Measurements from ENCODE around the gene DDIT4L.
"Not testable (repeated sequence)": the region's sequence is repeated elsewhere in the genome, so short reads cannot be mapped to it uniquely, and the experiment has no call there.

DDIT4L gene

DNA sequence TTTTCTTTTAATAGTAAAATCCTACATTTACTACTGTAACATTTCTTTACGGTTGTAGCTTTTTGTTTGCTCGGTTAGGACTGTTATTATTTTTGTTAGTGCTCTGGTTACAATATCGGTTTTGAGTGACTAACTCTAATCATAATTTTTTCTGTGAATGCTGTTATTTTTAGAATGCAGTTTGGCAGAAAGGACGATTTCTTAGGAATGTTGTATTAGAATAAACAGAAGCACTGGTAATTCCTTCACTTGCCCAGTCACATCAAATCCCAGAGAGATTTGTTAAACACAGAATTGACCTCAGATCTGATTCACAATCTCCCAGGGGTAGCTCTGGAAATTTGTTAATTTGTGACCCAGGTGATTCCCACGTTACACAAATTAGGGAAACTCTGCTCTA lies 21.7 kb downstream of the DDIT4L start:
- no peaks in the 10 kb centered on the region for H3K9me3 ChIP-seq (ENCODE audit: control insufficient read depth in 1 of 2, low read length in 2 of 2)
- H3K36me3 ChIP-seq (ENCODE audit: control insufficient read depth in 1 of 2, insufficient read depth in 2 of 2, low read length in 2 of 2) = no peaks in the 10 kb centered on the region
- no peaks in the 10 kb centered on the region for H3K4me1 ChIP-seq (ENCODE audit: control insufficient read depth in 1 of 2, insufficient read depth in 2 of 2, low read length in 2 of 2)
- no peaks in the 10 kb centered on the region for H3K27me3 ChIP-seq (ENCODE audit: control insufficient read depth in 1 of 2, insufficient read depth in 2 of 2, low read length in 2 of 2)
- H3K9ac ChIP-seq (ENCODE audit: low read depth in 1 of 2, low read length in 2 of 2) = no peak overlapping the region
- no peak overlapping the region for H3K27ac ChIP-seq (ENCODE audit: low read depth, low read length)
- no peak overlapping the region for H3K4me3 ChIP-seq (ENCODE audit: low read depth in 1 of 2, low read length in 2 of 2)

DNA sequence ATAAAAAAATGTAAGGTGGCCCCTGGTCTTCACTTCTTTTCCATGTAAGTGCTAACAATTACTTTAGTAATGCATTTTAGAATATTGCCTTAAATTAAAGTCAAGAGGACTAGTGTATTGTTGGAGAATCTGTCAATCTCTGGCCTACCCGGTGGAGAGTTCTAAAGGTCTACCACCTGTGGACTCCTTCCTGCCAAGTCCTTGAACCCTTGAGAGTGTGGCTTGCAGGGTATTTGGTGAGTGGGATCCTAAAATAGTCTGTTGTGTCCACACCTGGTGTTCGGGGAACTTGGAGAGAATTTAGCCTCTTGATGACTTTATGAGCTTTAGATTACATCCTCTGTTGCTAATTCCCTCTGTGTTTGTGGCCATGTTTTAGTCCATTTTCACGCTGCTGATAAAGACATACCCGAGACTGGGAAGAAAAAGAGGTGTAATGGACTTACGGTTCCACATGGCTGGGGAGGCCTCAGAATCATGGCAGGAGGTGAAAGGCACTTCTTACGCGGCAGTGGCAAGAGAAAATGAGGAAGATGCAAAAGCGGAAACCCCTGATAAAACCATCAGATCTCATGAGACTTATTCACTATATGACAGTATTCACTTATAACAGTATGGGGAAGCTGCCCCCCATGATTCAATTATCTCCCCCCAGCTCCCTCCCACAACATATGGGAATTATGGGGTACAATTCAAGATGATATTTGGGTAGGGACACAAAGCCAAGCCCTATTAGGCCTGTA lies 23.8 kb downstream of the DDIT4L start:
- no peaks in the 10 kb centered on the region for H3K36me3 ChIP-seq (ENCODE audit: control insufficient read depth in 1 of 2, insufficient read depth in 2 of 2, low read length in 2 of 2)
- no peak overlapping the region for H3K9ac ChIP-seq (ENCODE audit: low read depth in 1 of 2, low read length in 2 of 2)
- H3K27ac ChIP-seq (ENCODE audit: low read depth, low read length) = no peak overlapping the region
- H3K4me1 ChIP-seq (ENCODE audit: control insufficient read depth in 1 of 2, insufficient read depth in 2 of 2, low read length in 2 of 2) = no peaks in the 10 kb centered on the region
- peaks cover 4 to 9% of the 10 kb centered on the region in 2 donors for H3K9me3 ChIP-seq (ENCODE audit: control insufficient read depth in 1 of 2, low read length in 2 of 2)
- no peak overlapping the region for H3K4me3 ChIP-seq (ENCODE audit: low read depth in 1 of 2, low read length in 2 of 2)
- H3K27me3 ChIP-seq (ENCODE audit: control insufficient read depth in 1 of 2, insufficient read depth in 2 of 2, low read length in 2 of 2) = no peaks in the 10 kb centered on the region

DNA sequence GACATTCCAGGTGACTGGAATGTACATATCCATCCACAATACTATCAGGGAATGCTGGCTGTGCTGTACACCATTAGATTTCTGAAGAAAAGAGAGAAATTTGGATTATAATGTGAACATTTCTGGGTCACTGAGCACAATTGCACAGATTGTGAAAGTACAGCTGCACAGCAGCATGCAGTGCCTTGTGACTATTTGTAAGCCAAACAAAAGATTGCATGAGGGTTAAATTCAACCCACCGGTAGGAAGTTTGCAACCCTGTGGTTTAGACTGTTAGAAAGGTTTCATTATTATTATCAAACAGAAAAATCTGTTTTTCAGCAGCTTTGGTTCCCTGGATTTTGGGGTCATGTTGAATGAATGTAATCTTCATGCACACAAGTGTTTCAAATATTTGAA lies 24.5 kb downstream of the DDIT4L start:
- no peak overlapping the region for H3K4me3 ChIP-seq (ENCODE audit: low read depth in 1 of 2, low read length in 2 of 2)
- H3K27me3 ChIP-seq (ENCODE audit: control insufficient read depth in 1 of 2, insufficient read depth in 2 of 2, low read length in 2 of 2) = no peaks in the 10 kb centered on the region
- H3K9ac ChIP-seq (ENCODE audit: low read depth in 1 of 2, low read length in 2 of 2) = no peak overlapping the region
- H3K9me3 ChIP-seq (ENCODE audit: control insufficient read depth in 1 of 2, low read length in 2 of 2) = peaks cover 4 to 11% of the 10 kb centered on the region in 2 donors
- no peaks in the 10 kb centered on the region for H3K36me3 ChIP-seq (ENCODE audit: control insufficient read depth in 1 of 2, insufficient read depth in 2 of 2, low read length in 2 of 2)
- no peaks in the 10 kb centered on the region for H3K4me1 ChIP-seq (ENCODE audit: control insufficient read depth in 1 of 2, insufficient read depth in 2 of 2, low read length in 2 of 2)
- no peak overlapping the region for H3K27ac ChIP-seq (ENCODE audit: low read depth, low read length)

DNA sequence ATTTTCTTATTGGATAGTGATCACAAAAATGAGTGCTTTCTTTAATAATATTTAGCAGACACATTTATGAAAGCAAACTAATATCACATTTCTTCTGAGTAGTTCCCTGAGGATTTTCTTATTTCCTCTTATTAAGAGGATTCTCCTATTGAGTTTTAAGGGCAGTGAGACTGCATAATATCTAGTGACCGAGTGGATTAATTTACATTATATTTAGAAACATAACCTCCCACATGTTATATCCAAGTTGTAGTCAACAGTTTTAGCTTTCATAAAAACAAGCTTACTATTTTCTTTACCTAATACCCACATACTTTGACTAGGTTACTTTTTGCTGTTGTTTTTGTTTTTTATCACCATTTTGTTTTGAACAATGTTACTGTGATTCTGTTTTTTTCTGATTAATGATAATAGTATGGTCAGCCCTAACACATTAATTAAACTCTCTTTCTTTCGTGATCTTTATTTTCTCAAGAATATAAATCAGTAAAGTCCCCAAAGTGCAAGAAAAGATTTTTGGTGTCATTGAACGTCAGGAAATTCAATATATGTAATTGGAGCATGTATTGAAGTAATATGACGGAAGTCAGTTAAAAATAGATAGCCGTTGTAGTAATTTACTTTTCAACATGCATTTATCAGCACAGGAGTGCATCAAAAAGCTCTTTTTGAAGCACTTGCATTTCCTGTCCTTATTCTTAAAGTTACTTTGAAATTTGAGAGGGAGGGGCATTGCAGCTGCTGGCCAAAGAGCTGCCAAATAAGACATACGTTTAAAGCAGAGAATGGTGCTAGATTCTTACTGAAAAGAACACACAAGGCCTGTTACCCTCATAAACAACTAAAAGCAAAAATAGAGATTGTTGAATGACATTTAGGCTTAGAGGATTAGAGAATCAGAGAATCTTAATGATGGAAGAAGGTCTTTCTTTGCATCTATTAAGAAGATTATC lies 25.2 kb downstream of the DDIT4L start:
- H3K4me1 ChIP-seq (ENCODE audit: control insufficient read depth in 1 of 2, insufficient read depth in 2 of 2, low read length in 2 of 2) = no peaks in the 10 kb centered on the region
- H3K4me3 ChIP-seq (ENCODE audit: low read depth in 1 of 2, low read length in 2 of 2) = no peak overlapping the region
- no peak overlapping the region for H3K27ac ChIP-seq (ENCODE audit: low read depth, low read length)
- H3K9me3 ChIP-seq (ENCODE audit: control insufficient read depth in 1 of 2, low read length in 2 of 2) = peaks cover 4 to 11% of the 10 kb centered on the region in 2 donors
- no peak overlapping the region for H3K9ac ChIP-seq (ENCODE audit: low read depth in 1 of 2, low read length in 2 of 2)
- H3K27me3 ChIP-seq (ENCODE audit: control insufficient read depth in 1 of 2, insufficient read depth in 2 of 2, low read length in 2 of 2) = no peaks in the 10 kb centered on the region
- no peaks in the 10 kb centered on the region for H3K36me3 ChIP-seq (ENCODE audit: control insufficient read depth in 1 of 2, insufficient read depth in 2 of 2, low read length in 2 of 2)

DNA sequence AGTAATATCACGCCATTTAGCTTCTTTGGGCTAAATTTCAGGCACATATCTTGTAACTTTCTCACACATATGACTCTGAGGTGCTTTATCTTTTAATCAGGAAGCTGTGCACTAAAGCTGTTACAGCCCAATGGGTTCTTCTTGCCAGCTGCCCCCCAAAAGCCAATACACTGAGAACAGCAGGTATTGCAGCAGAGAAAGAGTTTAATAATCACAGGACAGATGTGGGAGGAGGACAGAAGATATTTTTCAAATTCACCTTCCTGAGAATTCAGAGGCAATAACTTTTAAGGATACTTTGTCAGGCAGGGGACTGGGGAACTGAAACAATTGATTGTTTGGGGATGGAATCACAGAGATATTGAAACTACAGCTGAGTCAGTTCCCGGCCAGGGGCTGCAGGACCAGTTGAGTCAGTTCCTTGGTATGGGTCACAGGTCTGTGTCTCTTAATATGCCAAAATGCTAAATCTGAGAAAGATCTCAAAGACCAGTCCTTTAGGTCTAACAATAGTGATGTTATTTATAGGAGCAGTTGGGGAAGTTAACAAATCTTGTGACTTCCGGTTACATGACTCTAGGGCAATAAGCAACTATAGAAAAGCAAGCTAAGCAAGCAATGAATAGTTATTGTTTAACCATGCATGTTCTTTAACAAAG lies 28.1 kb downstream of the DDIT4L start:
- Histone ChIP-seq H3K4me3 (ENCODE audit: low read depth in 1 of 2, low read length in 2 of 2) (no peak overlapping the region), H3K27ac (ENCODE audit: low read depth, low read length) (no peak overlapping the region), H3K27me3 (ENCODE audit: control insufficient read depth in 1 of 2, insufficient read depth in 2 of 2, low read length in 2 of 2) (no peaks in the 10 kb centered on the region), H3K9ac (ENCODE audit: low read depth in 1 of 2, low read length in 2 of 2) (no peak overlapping the region), H3K4me1 (ENCODE audit: control insufficient read depth in 1 of 2, insufficient read depth in 2 of 2, low read length in 2 of 2) (no peaks in the 10 kb centered on the region), H3K9me3 (ENCODE audit: control insufficient read depth in 1 of 2, low read length in 2 of 2) (peaks cover 4 to 11% of the 10 kb centered on the region in 2 donors), H3K36me3 (ENCODE audit: control insufficient read depth in 1 of 2, insufficient read depth in 2 of 2, low read length in 2 of 2) (no peaks in the 10 kb centered on the region)

DNA sequence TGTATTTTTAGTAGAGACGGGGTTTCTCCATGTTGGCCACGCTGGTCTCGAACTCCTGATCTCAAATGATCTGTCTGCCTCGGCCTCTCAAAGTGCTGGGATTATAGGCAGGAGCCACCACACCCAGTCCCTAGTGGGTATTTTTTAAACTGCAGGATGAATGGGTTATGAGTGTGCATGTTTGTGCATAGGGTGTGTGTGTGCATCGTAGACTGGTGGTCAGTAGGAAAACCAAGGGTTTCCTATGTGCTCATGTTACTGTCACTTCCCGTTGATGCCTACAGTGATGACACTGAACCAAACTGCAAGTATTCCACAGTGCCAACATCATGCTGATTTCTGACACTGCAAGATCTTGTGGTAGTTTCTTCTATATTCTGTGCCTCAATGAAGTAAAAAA lies 41.1 kb downstream of the DDIT4L start:
- Histone ChIP-seq H3K9me3 (ENCODE audit: control insufficient read depth in 1 of 2, low read length in 2 of 2) (no peaks in the 10 kb centered on the region), H3K9ac (ENCODE audit: low read depth in 1 of 2, low read length in 2 of 2) (no peak overlapping the region), H3K27me3 (ENCODE audit: control insufficient read depth in 1 of 2, insufficient read depth in 2 of 2, low read length in 2 of 2) (no peaks in the 10 kb centered on the region), H3K4me1 (ENCODE audit: control insufficient read depth in 1 of 2, insufficient read depth in 2 of 2, low read length in 2 of 2) (no peaks in the 10 kb centered on the region), H3K27ac (ENCODE audit: low read depth, low read length) (no peak overlapping the region), H3K36me3 (ENCODE audit: control insufficient read depth in 1 of 2, insufficient read depth in 2 of 2, low read length in 2 of 2) (no peaks in the 10 kb centered on the region), H3K4me3 (ENCODE audit: low read depth in 1 of 2, low read length in 2 of 2) (no peak overlapping the region)

DNA sequence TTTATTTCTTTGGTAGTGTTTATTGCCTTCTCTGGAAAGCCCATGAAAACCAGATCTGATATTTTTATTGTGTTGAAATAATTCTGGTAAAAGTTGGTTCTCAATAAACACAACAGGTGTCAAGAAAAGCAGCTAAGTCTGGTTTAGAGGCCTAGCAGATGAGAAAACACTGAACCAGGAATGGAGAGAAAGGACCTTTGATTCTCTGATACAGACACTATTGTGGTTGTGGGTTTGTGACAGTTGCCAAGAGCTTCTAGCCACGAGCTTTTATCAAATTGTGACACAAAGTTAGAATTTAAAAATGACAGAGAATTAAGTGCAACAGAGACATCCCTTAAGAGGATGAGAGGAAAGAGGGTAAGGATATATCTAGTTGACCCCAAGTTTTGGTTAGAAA lies 42.6 kb downstream of the DDIT4L start:
- H3K4me1 ChIP-seq (ENCODE audit: control insufficient read depth in 1 of 2, insufficient read depth in 2 of 2, low read length in 2 of 2) = no peaks in the 10 kb centered on the region
- H3K27ac ChIP-seq (ENCODE audit: low read depth, low read length) = no peak overlapping the region
- no peaks in the 10 kb centered on the region for H3K36me3 ChIP-seq (ENCODE audit: control insufficient read depth in 1 of 2, insufficient read depth in 2 of 2, low read length in 2 of 2)
- H3K9ac ChIP-seq (ENCODE audit: low read depth in 1 of 2, low read length in 2 of 2) = no peak overlapping the region
- no peak overlapping the region for H3K4me3 ChIP-seq (ENCODE audit: low read depth in 1 of 2, low read length in 2 of 2)
- no peaks in the 10 kb centered on the region for H3K27me3 ChIP-seq (ENCODE audit: control insufficient read depth in 1 of 2, insufficient read depth in 2 of 2, low read length in 2 of 2)
- no peaks in the 10 kb centered on the region for H3K9me3 ChIP-seq (ENCODE audit: control insufficient read depth in 1 of 2, low read length in 2 of 2)

DNA sequence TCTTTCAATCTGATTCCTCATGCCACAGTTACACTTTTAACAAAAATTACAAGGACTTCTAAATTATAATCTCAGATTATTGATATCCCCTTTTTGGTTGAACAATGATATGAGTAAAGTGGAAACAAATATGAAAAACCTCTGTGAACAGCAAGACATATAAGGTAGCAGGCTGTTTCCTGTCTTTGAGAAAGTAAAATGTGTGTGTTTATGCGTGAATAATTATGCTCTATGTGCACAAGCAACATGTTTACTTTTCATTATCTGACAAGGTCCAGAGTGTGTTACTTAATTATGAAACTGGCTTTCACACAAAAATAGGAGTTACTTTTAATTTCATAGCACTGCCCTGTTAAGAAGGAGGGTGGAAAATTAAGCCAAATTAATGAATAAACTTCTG lies 43.1 kb downstream of the DDIT4L start:
- Histone ChIP-seq H3K27me3 (ENCODE audit: control insufficient read depth in 1 of 2, insufficient read depth in 2 of 2, low read length in 2 of 2) (no peaks in the 10 kb centered on the region), H3K27ac (ENCODE audit: low read depth, low read length) (no peak overlapping the region), H3K9ac (ENCODE audit: low read depth in 1 of 2, low read length in 2 of 2) (no peak overlapping the region), H3K4me3 (ENCODE audit: low read depth in 1 of 2, low read length in 2 of 2) (no peak overlapping the region), H3K9me3 (ENCODE audit: control insufficient read depth in 1 of 2, low read length in 2 of 2) (no peaks in the 10 kb centered on the region), H3K36me3 (ENCODE audit: control insufficient read depth in 1 of 2, insufficient read depth in 2 of 2, low read length in 2 of 2) (no peaks in the 10 kb centered on the region), H3K4me1 (ENCODE audit: control insufficient read depth in 1 of 2, insufficient read depth in 2 of 2, low read length in 2 of 2) (no peaks in the 10 kb centered on the region)

DNA sequence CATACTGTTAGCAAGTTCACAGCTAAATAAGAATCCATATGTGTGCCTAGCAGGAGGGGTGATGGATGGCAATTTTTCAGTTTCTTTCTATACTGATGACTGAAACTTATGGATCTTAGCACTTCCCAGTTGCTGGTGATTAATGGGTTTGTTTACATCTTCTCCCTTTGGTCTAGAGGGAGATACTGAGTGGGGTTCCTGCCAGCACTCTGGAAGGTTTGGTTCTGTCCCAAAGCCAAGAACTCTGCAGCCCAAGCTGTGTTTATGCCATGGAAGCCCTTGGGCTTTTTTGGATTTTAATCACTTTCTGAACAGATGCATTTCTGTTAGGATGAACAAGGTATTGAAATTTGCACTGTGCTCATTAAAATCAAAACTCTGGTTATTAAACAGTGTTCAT lies 43.5 kb downstream of the DDIT4L start:
- no peak overlapping the region for H3K27ac ChIP-seq (ENCODE audit: low read depth, low read length)
- H3K4me3 ChIP-seq (ENCODE audit: low read depth in 1 of 2, low read length in 2 of 2) = no peak overlapping the region
- H3K36me3 ChIP-seq (ENCODE audit: control insufficient read depth in 1 of 2, insufficient read depth in 2 of 2, low read length in 2 of 2) = no peaks in the 10 kb centered on the region
- no peaks in the 10 kb centered on the region for H3K9me3 ChIP-seq (ENCODE audit: control insufficient read depth in 1 of 2, low read length in 2 of 2)
- H3K4me1 ChIP-seq (ENCODE audit: control insufficient read depth in 1 of 2, insufficient read depth in 2 of 2, low read length in 2 of 2) = no peaks in the 10 kb centered on the region
- no peaks in the 10 kb centered on the region for H3K27me3 ChIP-seq (ENCODE audit: control insufficient read depth in 1 of 2, insufficient read depth in 2 of 2, low read length in 2 of 2)
- no peak overlapping the region for H3K9ac ChIP-seq (ENCODE audit: low read depth in 1 of 2, low read length in 2 of 2)

DNA sequence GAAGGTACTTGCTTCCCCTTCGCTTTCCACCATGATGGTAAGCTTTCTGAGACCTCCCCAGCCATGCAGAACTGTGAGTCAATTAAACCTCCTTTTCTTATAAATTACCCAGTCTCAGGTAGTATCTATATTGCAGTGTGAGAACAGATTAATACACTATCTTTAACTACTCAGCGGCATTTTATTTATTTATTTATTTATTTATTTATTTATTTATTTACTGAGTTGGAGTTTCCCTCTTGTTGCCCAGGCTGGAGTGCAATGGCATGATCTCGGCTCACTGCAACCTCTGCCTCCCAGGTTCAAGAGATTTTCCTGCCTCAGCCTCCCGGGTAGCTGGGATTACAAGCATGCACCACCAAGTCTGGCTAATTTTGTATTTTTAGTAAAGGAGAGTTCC lies 52.9 kb downstream of the DDIT4L start:
- not testable (repeated sequence) for H3K9me3 ChIP-seq (ENCODE audit: control insufficient read depth in 1 of 2, low read length in 2 of 2); H3K4me1 ChIP-seq (ENCODE audit: control insufficient read depth in 1 of 2, insufficient read depth in 2 of 2, low read length in 2 of 2); H3K4me3 ChIP-seq (ENCODE audit: low read depth in 1 of 2, low read length in 2 of 2); H3K36me3 ChIP-seq (ENCODE audit: control insufficient read depth in 1 of 2, insufficient read depth in 2 of 2, low read length in 2 of 2); H3K9ac ChIP-seq (ENCODE audit: low read depth in 1 of 2, low read length in 2 of 2); H3K27ac ChIP-seq (ENCODE audit: low read depth, low read length); H3K27me3 ChIP-seq (ENCODE audit: control insufficient read depth in 1 of 2, insufficient read depth in 2 of 2, low read length in 2 of 2)
